Articular chondrocyte of knee joint (primary cell): ENCODE measurements around the gene SMIM29. TPM values are rescaled to one million over a fixed set of nuclear protein-coding genes. Genes with fewer than 3 reads are reported as not detected.

ENCODE experiments used
- small RNA-seq: library from RNA; depleted of rRNA; stranded (forward); fragments of <200 nt; gene quantifications from one replicate; pipeline ENCODE3, GENCODE V24; 2012
- total RNA-seq: library from RNA; depleted of rRNA; stranded (reverse); fragments of >200 nt; gene quantifications from 2 replicates; pipeline ENCODE4 v1.2.3, GENCODE V29; 2012

The SMIM29 gene
- total RNA-seq = 11.1 and 13.0 TPM in 2 replicates

DNA sequence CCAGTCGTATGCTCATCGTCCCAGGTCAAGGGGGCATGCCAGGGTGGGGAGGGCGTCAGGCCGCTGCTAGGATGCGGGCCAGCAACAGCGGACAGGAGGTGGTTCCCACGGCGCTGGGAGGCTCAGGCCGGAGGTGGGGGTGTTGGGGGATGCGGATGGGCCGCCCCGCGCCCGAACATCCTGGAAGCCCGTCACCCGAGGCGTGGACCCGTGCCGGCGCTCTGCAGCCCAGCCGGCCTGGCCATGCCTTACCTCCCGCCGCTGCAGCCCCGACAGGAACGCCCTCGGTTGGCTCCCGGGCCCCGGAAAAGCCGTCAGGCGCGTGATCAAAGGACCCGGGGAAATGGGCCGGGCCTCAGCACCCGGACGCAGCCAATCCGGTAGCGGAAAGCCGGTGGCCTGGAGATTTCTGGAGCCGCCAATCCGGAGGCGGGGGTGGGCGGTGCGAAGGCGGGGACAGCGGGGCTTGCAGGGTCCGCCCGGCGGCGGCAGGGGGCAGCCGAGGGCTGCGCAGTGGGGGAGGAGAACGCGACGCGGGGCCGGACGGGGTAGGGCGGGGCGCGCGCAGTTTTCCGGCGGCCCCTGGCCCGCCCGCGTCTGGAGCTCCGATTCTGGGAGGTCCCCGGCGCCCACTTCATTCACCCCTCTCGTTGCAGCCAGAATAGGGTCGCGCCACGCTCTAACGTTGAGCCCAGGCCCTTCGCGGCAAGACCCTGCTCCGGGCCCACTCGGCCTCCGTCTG is at the start of gene SMIM29:
Gene SMIM29, minus strand, starts transcription at position 280 of the 742 bp plus-strand sequence. CDS start 1,215 bp downstream, outside the sequence.

DNA sequence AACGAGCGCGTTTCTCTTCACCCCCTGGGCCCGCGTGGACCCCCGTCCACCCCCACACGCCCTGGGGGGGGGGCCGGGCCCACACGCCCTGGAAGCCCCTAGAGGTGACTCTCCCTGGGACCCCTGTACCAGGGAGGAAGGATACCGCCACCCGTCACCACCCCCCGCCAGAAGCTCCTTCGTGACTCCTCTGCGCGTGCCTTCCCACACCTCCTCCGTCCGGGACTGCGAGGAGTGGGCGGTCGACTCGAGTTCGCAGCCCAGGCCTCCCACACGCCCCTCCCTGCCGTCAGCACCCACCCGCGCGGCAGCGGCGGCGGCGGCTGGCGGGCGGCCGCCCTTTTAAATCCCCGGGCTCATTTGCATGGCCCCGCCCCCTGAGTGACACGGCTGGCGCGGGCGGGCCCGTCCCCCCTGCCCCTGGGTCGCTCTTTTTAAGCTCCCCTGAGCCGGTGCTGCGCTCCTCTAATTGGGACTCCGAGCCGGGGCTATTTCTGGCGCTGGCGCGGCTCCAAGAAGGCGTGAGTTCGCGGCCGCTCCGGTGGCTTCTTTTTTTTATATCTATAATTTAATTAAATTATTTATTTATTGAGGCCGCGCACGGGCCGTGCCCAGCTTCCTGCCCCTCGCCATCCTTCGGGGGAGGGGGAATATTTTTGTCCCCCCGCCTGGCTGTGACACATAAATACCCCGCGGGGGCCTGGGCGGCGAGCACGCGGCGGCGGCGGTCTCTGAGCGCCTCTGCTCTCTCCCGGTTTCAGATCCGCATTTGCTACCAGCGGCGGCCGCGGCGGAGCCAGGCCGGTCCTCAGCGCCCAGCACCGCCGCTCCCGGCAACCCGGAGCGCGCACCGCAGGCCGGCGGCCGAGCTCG is 12.1 kb downstream of the SMIM29 start, which contains the start of gene HMGA1:
Gene HMGA1, plus strand, starts transcription at position 431 of the 873 bp plus-strand sequence. CDS start 3,908 bp downstream, outside the sequence.

Small RNA genes lying within 50 kb of the gene (small RNA-seq; reads per million reads assigned to genes)
- gene MIR6835 = not detected

Other genes with a start within 250 kb of the SMIM29 start
- gene GRM4, start 102.9 kb downstream of the SMIM29 start, total RNA-seq = 0.11 TPM in 1 of 2 replicates, not detected in the other
- gene HMGA1, start 12.1 kb downstream of the SMIM29 start, total RNA-seq = 16.1 and 37.1 TPM in 2 replicates
- 25.9 and 38.2 TPM in 2 replicates for gene NUDT3, start 143.7 kb upstream of the SMIM29 start, total RNA-seq
- 1,958 and 2,358 TPM in 2 replicates for gene RPS10, start 177.1 kb upstream of the SMIM29 start, total RNA-seq
- not detected in 2 replicates for gene PACSIN1, start 217.1 kb upstream of the SMIM29 start, total RNA-seq